Endometrial microvascular endothelial cells (primary cell): ENCODE results near the gene MAPKBP1. TPM values are rescaled to one million over a fixed set of nuclear protein-coding genes. Genes with fewer than 3 reads are reported as not detected.

Experiments
- in situ Hi-C: cut with HindIII; loops from 2 replicates; pipeline ENCODE4 v1.10.0; 2017; ENCODE audit warnings: low sequenced_read_pairs, low pct_unique_long_range_greater_than_20kb; ENCODE audit errors: inconsistent ontology term
- total RNA-seq: library from RNA; depleted of rRNA; stranded (reverse); fragments of >200 nt; gene quantifications from one replicate; pipeline ENCODE4 v1.2.3, GENCODE V29; 2015; ENCODE audit errors: inconsistent ontology term

The MAPKBP1 gene
- total RNA-seq, 1 donor from 2014 or later: 22.2 TPM

GRCh38 chr15:41782371-41783282, 8.3 kb downstream of the MAPKBP1 start:
- in situ Hi-C loops: no loop called here

- in situ Hi-C loops: no loop called here
Observed at GRCh38 chr15:41783296-41783695, 9.0 kb downstream of the MAPKBP1 start.

- in situ Hi-C loops: no loop called here
Observed at GRCh38 chr15:41788262-41788661, 14.0 kb downstream of the MAPKBP1 start.

GRCh38 chr15:41789236-41789635, 15.0 kb downstream of the MAPKBP1 start:
- in situ Hi-C loops: no loop called here

GRCh38 chr15:41789662-41790061, 15.4 kb downstream of the MAPKBP1 start:
- in situ Hi-C loops: no loop called here

GRCh38 chr15:41790169-41790568, 15.9 kb downstream of the MAPKBP1 start:
- in situ Hi-C loops: no loop called here

- in situ Hi-C loops: no loop called here
Observed at GRCh38 chr15:41790756-41791546, 16.7 kb downstream of the MAPKBP1 start.

- in situ Hi-C loops: no loop called here
Observed at GRCh38 chr15:41791547-41791937, 17.3 kb downstream of the MAPKBP1 start.

- in situ Hi-C loops: no loop called here
Observed at GRCh38 chr15:41792000-41792637, 17.8 kb downstream of the MAPKBP1 start.

GRCh38 chr15:41794081-41794480, 19.8 kb downstream of the MAPKBP1 start:
- in situ Hi-C loops: no loop called here

- in situ Hi-C loops: no loop called here
Observed at GRCh38 chr15:41795996-41796856, 21.9 kb downstream of the MAPKBP1 start.

GRCh38 chr15:41797201-41797944, 23.1 kb downstream of the MAPKBP1 start:
- in situ Hi-C loops: no loop called here

GRCh38 chr15:41798607-41799487, 24.6 kb downstream of the MAPKBP1 start:
- in situ Hi-C loops: no loop called here

- in situ Hi-C loops: no loop called here
Observed at GRCh38 chr15:41799488-41799805, 25.2 kb downstream of the MAPKBP1 start.

- in situ Hi-C loops: no loop called here
Observed at GRCh38 chr15:41801185-41801584, 26.9 kb downstream of the MAPKBP1 start.

GRCh38 chr15:41801850-41802455, 27.7 kb downstream of the MAPKBP1 start:
- in situ Hi-C loops: no loop called here

GRCh38 chr15:41804361-41804760, 30.1 kb downstream of the MAPKBP1 start:
- in situ Hi-C loops: no loop called here
